ENCODE results near the gene PLCXD1.
"Not testable (repeated sequence)": the region's sequence is repeated elsewhere in the genome, so short reads cannot be mapped to it uniquely, and the experiment has no call there.

The PLCXD1 gene

GRCh38 chrX:264006-264405 is 17.2 kb upstream of the PLCXD1 start:
- DNase-seq (ENCODE audit: low read depth), result not testable (repeated sequence)

- DNase-seq (ENCODE audit: low read depth), result no peak
Observed at GRCh38 chrX:264634-265455, 16.3 kb upstream of the PLCXD1 start.

GRCh38 chrX:265502-265901 is 15.7 kb upstream of the PLCXD1 start:
- no peak for DNase-seq (ENCODE audit: low read depth)

GRCh38 chrX:267771-268261 is 13.4 kb upstream of the PLCXD1 start:
- no peak for DNase-seq (ENCODE audit: low read depth)

- no peak for DNase-seq (ENCODE audit: low read depth)
Observed at GRCh38 chrX:270848-271367, 10.3 kb upstream of the PLCXD1 start.

GRCh38 chrX:274904-275475 is 6.2 kb upstream of the PLCXD1 start:
- no peak for DNase-seq (ENCODE audit: low read depth)

- no peak for DNase-seq (ENCODE audit: low read depth)
Observed at GRCh38 chrX:275476-275966, 5.7 kb upstream of the PLCXD1 start.

GRCh38 chrX:275967-276580 is 5.1 kb upstream of the PLCXD1 start:
- DNase-seq (ENCODE audit: low read depth), result peak; percentile 20

GRCh38 chrX:276581-277201 is 4.5 kb upstream of the PLCXD1 start:
- no peak for DNase-seq (ENCODE audit: low read depth)

GRCh38 chrX:279757-280604 is 1.2 kb upstream of the PLCXD1 start:
- not testable (repeated sequence) for DNase-seq (ENCODE audit: low read depth)

GRCh38 chrX:280722-281121 is 459 bp upstream of the PLCXD1 start:
- DNase-seq (ENCODE audit: low read depth), result not testable (repeated sequence)

- not testable (repeated sequence) for DNase-seq (ENCODE audit: low read depth)
Observed at GRCh38 chrX:282000-282681, 960 bp downstream of the PLCXD1 start.

GRCh38 chrX:283115-283845 is 2.1 kb downstream of the PLCXD1 start:
- peak; percentile 83 for DNase-seq (ENCODE audit: low read depth)

GRCh38 chrX:285076-285677 is 4.0 kb downstream of the PLCXD1 start:
- DNase-seq (ENCODE audit: low read depth), result no peak

GRCh38 chrX:287670-288069 is 6.5 kb downstream of the PLCXD1 start:
- DNase-seq (ENCODE audit: low read depth), result no peak

GRCh38 chrX:288561-288991 is 7.4 kb downstream of the PLCXD1 start:
- DNase-seq (ENCODE audit: low read depth), result no peak

GRCh38 chrX:290476-291166 is 9.4 kb downstream of the PLCXD1 start:
- no peak for DNase-seq (ENCODE audit: low read depth)

- DNase-seq (ENCODE audit: low read depth), result no peak
Observed at GRCh38 chrX:291411-291901, 10.3 kb downstream of the PLCXD1 start.

All from activated T-helper 9 cell treated with anti-CD3 and anti-CD28 coated beads, Interleukin-2, amount 50 U/mL, for 16 hours (primary cell).